GM13977 (cell line): ENCODE results near the gene ENGASE.

Experiments
- DNase-seq: peaks from one replicate; pipeline ENCODE4 v3.0.0; 2012; ENCODE audit warnings: low spot score
- in situ Hi-C: fragments of 300-500 bp; cut with MboI; formaldehyde crosslinking; loops from one replicate; pipeline ENCODE4 v1.12.0; 2022; ENCODE audit warnings: low sequenced_read_pairs, low pct_unique_long_range_greater_than_20kb, mixed read lengths, inconsistent platforms; ENCODE audit not compliant: unreplicated experiment
- TF ChIP-seq, protein P1 (sequence below): IDR thresholded peaks from 2 replicates; pipeline ENCODE4 v1.5.1; 2012; ENCODE audit warnings: mild to moderate bottlenecking, control low read depth; ENCODE audit not compliant: insufficient read depth; ENCODE audit errors: extremely low read depth, missing control alignments

The ENGASE gene

GRCh38 chr17:79130536-79131273, 56.1 kb downstream of the ENGASE start:
- TF ChIP-seq, protein P1, sequence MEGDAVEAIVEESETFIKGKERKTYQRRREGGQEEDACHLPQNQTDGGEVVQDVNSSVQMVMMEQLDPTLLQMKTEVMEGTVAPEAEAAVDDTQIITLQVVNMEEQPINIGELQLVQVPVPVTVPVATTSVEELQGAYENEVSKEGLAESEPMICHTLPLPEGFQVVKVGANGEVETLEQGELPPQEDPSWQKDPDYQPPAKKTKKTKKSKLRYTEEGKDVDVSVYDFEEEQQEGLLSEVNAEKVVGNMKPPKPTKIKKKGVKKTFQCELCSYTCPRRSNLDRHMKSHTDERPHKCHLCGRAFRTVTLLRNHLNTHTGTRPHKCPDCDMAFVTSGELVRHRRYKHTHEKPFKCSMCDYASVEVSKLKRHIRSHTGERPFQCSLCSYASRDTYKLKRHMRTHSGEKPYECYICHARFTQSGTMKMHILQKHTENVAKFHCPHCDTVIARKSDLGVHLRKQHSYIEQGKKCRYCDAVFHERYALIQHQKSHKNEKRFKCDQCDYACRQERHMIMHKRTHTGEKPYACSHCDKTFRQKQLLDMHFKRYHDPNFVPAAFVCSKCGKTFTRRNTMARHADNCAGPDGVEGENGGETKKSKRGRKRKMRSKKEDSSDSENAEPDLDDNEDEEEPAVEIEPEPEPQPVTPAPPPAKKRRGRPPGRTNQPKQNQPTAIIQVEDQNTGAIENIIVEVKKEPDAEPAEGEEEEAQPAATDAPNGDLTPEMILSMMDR, result no peak
- DNase-seq, result no peak
- in situ Hi-C loops, result no loop called here

GRCh38 chr17:79131274-79131635, 56.6 kb downstream of the ENGASE start:
- TF ChIP-seq, protein P1, result no peak
- no peak for DNase-seq
- in situ Hi-C loops, result no loop called here

- TF ChIP-seq, protein P1, result no peak
- no peak for DNase-seq
- in situ Hi-C loops, result no loop called here
Measured at GRCh38 chr17:79131701-79132100, 57.1 kb downstream of the ENGASE start.

GRCh38 chr17:79132271-79133064, 57.8 kb downstream of the ENGASE start:
- TF ChIP-seq, protein P1, result no peak
- in situ Hi-C loops, result no loop called here
- DNase-seq, result no peak

DNA sequence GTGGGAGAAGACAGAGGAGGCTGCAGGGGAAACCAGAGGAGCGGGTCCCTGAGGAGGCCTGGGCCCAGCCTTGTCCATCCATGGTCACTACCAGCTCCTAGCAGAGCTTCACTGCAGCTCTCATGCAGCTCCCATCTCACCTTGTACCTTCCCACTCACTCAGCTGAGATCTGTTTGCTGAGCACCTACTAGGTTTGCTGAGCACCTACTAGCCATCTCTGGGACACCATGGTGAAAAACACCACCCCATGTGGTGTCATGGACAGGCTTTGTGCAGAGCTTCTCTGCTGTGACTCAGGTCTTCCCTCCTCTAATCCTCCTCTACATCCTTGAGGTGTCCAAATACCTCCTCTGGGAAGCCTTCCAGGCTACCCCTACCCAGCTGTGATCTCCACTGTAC, 58.6 kb downstream of the ENGASE start:
- TF ChIP-seq, protein P1, result no peak

DNA sequence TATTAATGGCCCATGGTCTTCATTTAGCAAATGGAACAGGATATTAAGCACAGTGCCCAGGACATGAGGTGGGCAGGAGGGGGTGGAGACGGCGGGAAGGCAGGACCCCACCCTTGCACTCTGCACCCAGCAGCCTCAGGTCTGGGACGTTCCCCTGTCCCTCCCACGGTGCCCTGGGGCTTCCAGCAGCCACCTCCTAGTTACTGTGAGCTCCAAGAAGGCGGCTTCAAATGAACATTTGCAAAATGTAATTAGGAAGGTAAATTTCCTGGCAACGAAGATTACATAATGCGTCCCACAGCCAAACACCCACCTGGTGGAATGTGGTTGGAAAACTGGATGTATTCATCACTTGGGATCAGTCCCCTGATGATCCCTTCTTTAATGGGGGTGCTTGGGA, 59.4 kb downstream of the ENGASE start:
- in situ Hi-C loops, result no loop called here
- no peak for DNase-seq
- TF ChIP-seq, protein P1, result no peak

More for the DNA sequence above, 58.6 kb downstream of the ENGASE start:
- no peak for DNase-seq
- in situ Hi-C loops, result no loop called here
